ENCODE data around the gene NDUFS3.
"Not testable (repeated sequence)": the region's sequence is repeated elsewhere in the genome, so short reads cannot be mapped to it uniquely, and the experiment has no call there.

Gene NDUFS3

GRCh38 chr11:47578524-47579494, at the start of gene NDUFS3, which contains the start of gene KBTBD4:
NDUFS3 (plus strand) TSS chr11:47579074; CDS start chr11:47579092, 18 bp downstream.
KBTBD4 (minus strand) TSS chr11:47578970; CDS start chr11:47578951, 19 bp downstream.
- DNase-seq (ENCODE audit: low read depth), result peak; percentile 79

- DNase-seq (ENCODE audit: low read depth), result no peak
Measured at GRCh38 chr11:47529951-47530350, 48.9 kb upstream of the NDUFS3 start.

GRCh38 chr11:47530721-47531120, 48.2 kb upstream of the NDUFS3 start:
- DNase-seq (ENCODE audit: low read depth), result not testable (repeated sequence)

- DNase-seq (ENCODE audit: low read depth), result no peak
Measured at GRCh38 chr11:47531666-47532065, 47.2 kb upstream of the NDUFS3 start.

GRCh38 chr11:47532597-47533213, 46.2 kb upstream of the NDUFS3 start:
- DNase-seq (ENCODE audit: low read depth), result no peak

GRCh38 chr11:47533690-47534151, 45.2 kb upstream of the NDUFS3 start:
- no peak for DNase-seq (ENCODE audit: low read depth)

- no peak for DNase-seq (ENCODE audit: low read depth)
Measured at GRCh38 chr11:47534704-47535251, 44.1 kb upstream of the NDUFS3 start.

- no peak for DNase-seq (ENCODE audit: low read depth)
Measured at GRCh38 chr11:47536915-47537314, 42.0 kb upstream of the NDUFS3 start.

GRCh38 chr11:47538741-47539565, 39.9 kb upstream of the NDUFS3 start:
- no peak for DNase-seq (ENCODE audit: low read depth)

- no peak for DNase-seq (ENCODE audit: low read depth)
Measured at GRCh38 chr11:47539681-47540039, 39.2 kb upstream of the NDUFS3 start.

- no peak for DNase-seq (ENCODE audit: low read depth)
Measured at GRCh38 chr11:47541070-47541469, 37.8 kb upstream of the NDUFS3 start.

GRCh38 chr11:47545298-47545697, 33.6 kb upstream of the NDUFS3 start:
- no peak for DNase-seq (ENCODE audit: low read depth)

- DNase-seq (ENCODE audit: low read depth), result not testable (repeated sequence)
Measured at GRCh38 chr11:47546274-47546673, 32.6 kb upstream of the NDUFS3 start.

- no peak for DNase-seq (ENCODE audit: low read depth)
Measured at GRCh38 chr11:47550288-47551047, 28.4 kb upstream of the NDUFS3 start.

GRCh38 chr11:47551086-47551485, 27.8 kb upstream of the NDUFS3 start:
- no peak for DNase-seq (ENCODE audit: low read depth)

- DNase-seq (ENCODE audit: low read depth), result no peak
Measured at GRCh38 chr11:47552056-47552565, 26.8 kb upstream of the NDUFS3 start.

GRCh38 chr11:47552566-47553405, 26.1 kb upstream of the NDUFS3 start, which contains the start of gene CELF1:
CELF1 (minus strand) TSS chr11:47553132; CDS start chr11:47499523, 53,609 bp downstream.
- peak; percentile 86 for DNase-seq (ENCODE audit: low read depth)

- no peak for DNase-seq (ENCODE audit: low read depth)
Measured at GRCh38 chr11:47553406-47553743, 25.5 kb upstream of the NDUFS3 start.

- DNase-seq (ENCODE audit: low read depth), result not testable (repeated sequence)
Measured at GRCh38 chr11:47557004-47557403, 21.9 kb upstream of the NDUFS3 start.

- DNase-seq (ENCODE audit: low read depth), result no peak
Measured at GRCh38 chr11:47558695-47559094, 20.2 kb upstream of the NDUFS3 start.

Measured in stimulated activated CD4-positive, alpha-beta T cell treated with anti-CD3 and anti-CD28 coated beads, Interleukin-2, amount 100 ng/mL, for 4 hours (primary cell).